Effector memory CD8-positive, alpha-beta T cell (primary cell): ENCODE data around the gene TMEM120B.
A peak's percentile ranks its signal among the peaks of the same experiment; 100 is the strongest.

Experiments used
- ATAC-seq: fragments of 150-1000 bp; cut with Tn5 transposase; replicated peaks from 2 replicates; pipeline ENCODE4 v1.10.0; 2021; ENCODE audit warnings: mild to moderate bottlenecking, moderate library complexity
- DNase-seq, 3 experiments: peaks; one replicate each; pipeline ENCODE4 v3.0.0; 2021
- H3K27ac Mint-ChIP-seq, 2 donors: one replicate each; pipeline ENCODE4 v1.8.0; 2022; ENCODE audit warnings: mild to moderate bottlenecking in 2 of 2, mixed read lengths in 2 of 2, moderate library complexity in 2 of 2
- H3K27me3 Mint-ChIP-seq, 2 donors: one replicate each; pipeline ENCODE4 v1.8.0; 2022; ENCODE audit warnings: mixed read lengths in 2 of 2
- H3K36me3 Mint-ChIP-seq: one replicate; pipeline ENCODE4 v1.8.0; 2022; ENCODE audit warnings: mild to moderate bottlenecking, moderate library complexity, mixed read lengths; ENCODE audit not compliant: insufficient read depth
- H3K4me1 Mint-ChIP-seq, 2 donors: one replicate each; pipeline ENCODE4 v1.8.0; 2022; ENCODE audit warnings: low read depth in 2 of 2, mixed read lengths in 2 of 2
- H3K4me3 Mint-ChIP-seq, 2 donors: one replicate each; pipeline ENCODE4 v1.8.0; 2022; ENCODE audit warnings: mild to moderate bottlenecking in 2 of 2, mixed read lengths in 2 of 2, moderate library complexity in 2 of 2
- H3K9me3 Mint-ChIP-seq, 2 donors: one replicate each; pipeline ENCODE4 v1.8.0; 2022; ENCODE audit warnings: mixed read lengths in 2 of 2

The TMEM120B gene

GRCh38 chr12:121827351-121828099, 115.0 kb downstream of the TMEM120B start:
- DNase-seq (no peak), ATAC-seq (no peak)
- H3K27me3 Mint-ChIP-seq: no peaks in the 10 kb centered on the region
- H3K4me3 Mint-ChIP-seq: no peak overlapping the region
- H3K27ac Mint-ChIP-seq: no peak overlapping the region
- no peaks in the 10 kb centered on the region for H3K9me3 Mint-ChIP-seq
- H3K36me3 Mint-ChIP-seq: peaks cover 78% of the 10 kb centered on the region
- peaks cover 12 to 20% of the 10 kb centered on the region in 2 donors for H3K4me1 Mint-ChIP-seq

GRCh38 chr12:121828306-121828705, 115.8 kb downstream of the TMEM120B start:
- ATAC-seq (no peak), DNase-seq (no peak)
- H3K27ac Mint-ChIP-seq: peak overlapping the region in 1 of 2 donors; percentile 79
- H3K4me3 Mint-ChIP-seq: no peak overlapping the region
- peaks cover 12 to 20% of the 10 kb centered on the region in 2 donors for H3K4me1 Mint-ChIP-seq
- H3K27me3 Mint-ChIP-seq: no peaks in the 10 kb centered on the region
- H3K36me3 Mint-ChIP-seq: peaks cover 75% of the 10 kb centered on the region
- H3K9me3 Mint-ChIP-seq: no peaks in the 10 kb centered on the region

- H3K4me3 Mint-ChIP-seq: no peak overlapping the region
- H3K27me3 Mint-ChIP-seq: no peaks in the 10 kb centered on the region
Measured at GRCh38 chr12:121828826-121829225, 116.3 kb downstream of the TMEM120B start.

GRCh38 chr12:121829250-121829918, 116.8 kb downstream of the TMEM120B start:
- H3K27ac Mint-ChIP-seq: peak overlapping the region; percentile 44 to 58
- H3K4me3 Mint-ChIP-seq: no peak overlapping the region
- H3K36me3 Mint-ChIP-seq: peaks cover 68% of the 10 kb centered on the region
- no peaks in the 10 kb centered on the region for H3K9me3 Mint-ChIP-seq
- no peak for DNase-seq
- H3K27me3 Mint-ChIP-seq: no peaks in the 10 kb centered on the region
- ATAC-seq: no peak
- H3K4me1 Mint-ChIP-seq: peaks cover 11 to 20% of the 10 kb centered on the region in 2 donors

More at GRCh38 chr12:121828826-121829225, 116.3 kb downstream of the TMEM120B start:
- H3K9me3 Mint-ChIP-seq: no peaks in the 10 kb centered on the region
- peaks cover 11 to 20% of the 10 kb centered on the region in 2 donors for H3K4me1 Mint-ChIP-seq
- no peak for DNase-seq
- H3K36me3 Mint-ChIP-seq: peaks cover 70% of the 10 kb centered on the region
- ATAC-seq: no peak
- peak overlapping the region in 1 of 2 donors; percentile 44 for H3K27ac Mint-ChIP-seq

- no peaks in the 10 kb centered on the region for H3K9me3 Mint-ChIP-seq
- H3K27me3 Mint-ChIP-seq: no peaks in the 10 kb centered on the region
- DNase-seq: no peak
- H3K27ac Mint-ChIP-seq: no peak overlapping the region
- H3K4me3 Mint-ChIP-seq: no peak overlapping the region
- peaks cover 11 to 20% of the 10 kb centered on the region in 2 donors for H3K4me1 Mint-ChIP-seq
- H3K36me3 Mint-ChIP-seq: peaks cover 60% of the 10 kb centered on the region
- ATAC-seq: no peak
Measured at GRCh38 chr12:121830134-121830533, 117.6 kb downstream of the TMEM120B start.

- Mint-ChIP-seq H3K27ac (no peak overlapping the region), H3K4me1 (peaks cover 11 to 20% of the 10 kb centered on the region in 2 donors), H3K4me3 (no peak overlapping the region), H3K27me3 (no peaks in the 10 kb centered on the region), H3K9me3 (no peaks in the 10 kb centered on the region), H3K36me3 (peaks cover 59% of the 10 kb centered on the region)
- ATAC-seq (no peak), DNase-seq (no peak)
Measured at GRCh38 chr12:121830588-121831265, 118.2 kb downstream of the TMEM120B start.
